PFSK-1 (cell line): ENCODE results near the gene FSTL4.

Experiments
- FOXP2 ChIP-seq: optimal IDR thresholded peaks from 2 replicates; pipeline ENCODE3; 2011; ENCODE audit warnings: borderline replicate concordance, control low read depth, inconsistent platforms; ENCODE audit not compliant: insufficient read depth; ENCODE audit errors: extremely low read length, extremely low read depth
- POLR2AphosphoS5 ChIP-seq: IDR thresholded peaks from 2 replicates; pipeline ENCODE4 v1.6.1; 2012; ENCODE audit warnings: low read depth, mild to moderate bottlenecking, control low read depth, low read length, moderate library complexity
- REST ChIP-seq, 2 experiments: IDR thresholded peaks; 2 replicates each; pipeline versions ENCODE4 v1.6.1 to v1.8.0; 2011 to 2012; ENCODE audit warnings: low read depth in 2 of 2, low read length in 2 of 2, control low read depth in 1 of 2, inconsistent platforms in 1 of 2, mild to moderate bottlenecking in 1 of 2, moderate library complexity in 1 of 2; ENCODE audit not compliant: insufficient read depth in 1 of 2
- SIN3A ChIP-seq: IDR thresholded peaks from 2 replicates; pipeline ENCODE4 v1.6.1; 2012; ENCODE audit warnings: mild to moderate bottlenecking, low read length, moderate library complexity, borderline replicate concordance; ENCODE audit not compliant: insufficient read depth
- TAF1 ChIP-seq: IDR thresholded peaks from 2 replicates; pipeline ENCODE4 v1.6.1; 2012; ENCODE audit warnings: low read length, control low read depth, borderline replicate concordance; ENCODE audit not compliant: insufficient read depth

The FSTL4 gene

GRCh38 chr5:133361922-133362321, 250.4 kb downstream of the FSTL4 start:
- TF ChIP-seq REST (IDR thresholded peaks at IDR 0.05; ENCODE audit: insufficient read depth in 1 of 2, low read depth in 2 of 2, low read length in 2 of 2) (no peak), SIN3A (no peak), POLR2AphosphoS5 (no peak), TAF1 (no peak), FOXP2 (no peak)

GRCh38 chr5:133360693-133361472, 251.5 kb downstream of the FSTL4 start:
- no peak for TF ChIP-seq FOXP2
- TF ChIP-seq TAF1 = no peak
- no peak for TF ChIP-seq REST (IDR thresholded peaks at IDR 0.05; ENCODE audit: insufficient read depth in 1 of 2, low read depth in 2 of 2, low read length in 2 of 2)
- no peak for TF ChIP-seq POLR2AphosphoS5
- no peak for TF ChIP-seq SIN3A

GRCh38 chr5:133359861-133360260, 252.5 kb downstream of the FSTL4 start:
- TF ChIP-seq REST (IDR thresholded peaks at IDR 0.05; ENCODE audit: insufficient read depth in 1 of 2, low read depth in 2 of 2, low read length in 2 of 2) (no peak), SIN3A (no peak), POLR2AphosphoS5 (no peak), TAF1 (no peak), FOXP2 (no peak)

- TF ChIP-seq FOXP2 (no peak), REST (IDR thresholded peaks at IDR 0.05; ENCODE audit: insufficient read depth in 1 of 2, low read depth in 2 of 2, low read length in 2 of 2) (no peak), POLR2AphosphoS5 (no peak), SIN3A (no peak), TAF1 (no peak)
Measured at GRCh38 chr5:133358271-133358670, 254.1 kb downstream of the FSTL4 start.

- TF ChIP-seq SIN3A (no peak), TAF1 (no peak), POLR2AphosphoS5 (no peak), REST (IDR thresholded peaks at IDR 0.05; ENCODE audit: insufficient read depth in 1 of 2, low read depth in 2 of 2, low read length in 2 of 2) (no peak), FOXP2 (no peak)
Measured at GRCh38 chr5:133357758-133358157, 254.6 kb downstream of the FSTL4 start.
